ENCODE results near the gene KRTAP5-2.
"Not testable (repeated sequence)": the region's sequence is repeated elsewhere in the genome, so short reads cannot be mapped to it uniquely, and the experiment has no call there.

Gene KRTAP5-2

DNA sequence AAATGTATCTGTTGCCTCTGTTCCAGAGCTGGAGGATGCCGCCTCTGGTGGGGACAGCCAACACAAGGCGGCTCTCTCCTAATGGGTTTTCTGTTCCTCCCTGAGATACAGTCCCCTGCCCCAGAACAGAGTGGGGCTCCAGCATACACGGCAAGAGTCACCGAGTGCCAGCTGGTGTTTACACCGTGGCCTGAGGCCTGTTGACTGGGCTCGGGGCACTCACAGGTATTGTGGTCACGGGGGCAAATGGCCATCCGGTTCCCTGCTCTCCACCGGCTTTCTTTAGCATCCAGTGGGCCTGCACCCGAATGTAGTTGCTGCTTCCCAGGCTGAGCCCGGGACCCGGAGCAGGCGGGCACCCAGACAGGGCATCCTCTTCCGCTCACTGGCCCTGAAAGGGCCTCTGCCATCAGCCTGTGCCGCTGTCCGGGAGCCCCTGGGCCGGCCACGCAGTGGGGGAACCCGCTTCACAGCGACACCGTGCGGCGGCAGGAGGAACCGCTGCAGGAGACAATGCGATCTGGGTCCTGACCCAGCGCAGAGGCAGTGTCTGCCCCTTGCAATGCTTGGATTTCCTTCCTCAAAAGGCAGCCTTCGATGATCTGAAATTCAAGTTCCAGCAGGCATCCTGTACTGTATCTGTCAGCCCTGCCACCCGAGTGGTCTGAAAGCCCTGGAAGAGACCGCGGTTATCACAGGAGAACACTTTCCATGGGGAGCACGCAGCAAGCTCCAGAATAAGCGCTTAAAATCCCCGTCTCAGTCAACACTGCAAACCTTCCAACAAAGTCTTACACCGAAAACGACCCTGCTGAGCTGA is 30.6 kb upstream of the KRTAP5-2 start:
- peak in 2 of 3 donors; percentile 37 to 51 for DNase-seq (ENCODE audit: low read depth in 3 of 3, low spot score in 1 of 3)

GRCh38 chr11:1625541-1625940 is 27.4 kb upstream of the KRTAP5-2 start:
- no peak for DNase-seq (ENCODE audit: low read depth in 3 of 3, low spot score in 1 of 3)

DNA sequence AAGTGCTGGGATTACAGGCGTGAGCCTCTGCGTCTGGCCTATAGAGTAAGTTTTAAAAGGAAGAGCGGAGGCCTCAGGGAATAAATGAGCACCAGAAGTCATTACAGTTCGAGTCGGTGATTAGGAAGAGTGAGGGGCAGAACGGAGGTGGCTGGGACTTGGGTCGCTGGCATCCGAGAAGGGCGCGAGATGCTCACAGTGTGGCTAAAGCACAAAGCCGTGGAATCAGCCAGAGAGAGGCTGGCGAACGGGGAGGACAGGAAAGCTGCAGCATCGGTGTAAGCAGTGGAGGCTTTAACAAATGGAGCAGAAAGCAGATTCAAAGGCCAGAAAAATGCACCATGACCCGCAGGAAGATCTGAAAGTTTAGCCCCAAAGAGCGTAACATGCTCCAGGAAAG is 26.5 kb upstream of the KRTAP5-2 start:
- no peak for DNase-seq (ENCODE audit: low read depth in 3 of 3, low spot score in 1 of 3)

- no peak for DNase-seq (ENCODE audit: low read depth in 3 of 3, low spot score in 1 of 3)
Observed at GRCh38 chr11:1623716-1624115, 25.6 kb upstream of the KRTAP5-2 start.

- DNase-seq (ENCODE audit: low read depth in 3 of 3, low spot score in 1 of 3), result no peak
Observed at GRCh38 chr11:1622086-1622485, 24.0 kb upstream of the KRTAP5-2 start, which contains the start of gene KRTAP5-4. Gene KRTAP5-4, minus strand, starts transcription at chr11:1622138. Its CDS starts 45 bp downstream, at chr11:1622093.

DNA sequence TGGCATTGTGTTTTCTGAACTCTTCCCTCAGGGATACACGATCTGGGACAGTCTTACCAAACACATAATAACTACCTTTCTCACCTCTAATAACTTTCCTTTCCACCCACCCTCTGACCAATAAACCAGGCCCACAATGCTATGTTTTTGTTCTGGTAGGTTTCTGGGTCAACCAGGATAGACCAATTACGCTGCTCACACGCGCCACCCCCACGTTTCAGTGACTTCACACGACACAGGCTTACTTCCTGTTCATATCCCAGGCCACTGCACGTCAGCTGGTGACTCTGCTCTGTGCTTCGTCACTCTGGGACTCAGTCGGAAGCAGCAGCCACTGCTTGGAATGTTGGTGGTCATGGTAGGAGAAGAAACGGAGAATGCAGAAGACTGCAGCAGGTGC is 21.4 kb upstream of the KRTAP5-2 start:
- DNase-seq (ENCODE audit: low read depth in 3 of 3, low spot score in 1 of 3), result no peak

GRCh38 chr11:1618231-1618630 is 20.1 kb upstream of the KRTAP5-2 start:
- DNase-seq (ENCODE audit: low read depth in 3 of 3, low spot score in 1 of 3), result no peak

DNA sequence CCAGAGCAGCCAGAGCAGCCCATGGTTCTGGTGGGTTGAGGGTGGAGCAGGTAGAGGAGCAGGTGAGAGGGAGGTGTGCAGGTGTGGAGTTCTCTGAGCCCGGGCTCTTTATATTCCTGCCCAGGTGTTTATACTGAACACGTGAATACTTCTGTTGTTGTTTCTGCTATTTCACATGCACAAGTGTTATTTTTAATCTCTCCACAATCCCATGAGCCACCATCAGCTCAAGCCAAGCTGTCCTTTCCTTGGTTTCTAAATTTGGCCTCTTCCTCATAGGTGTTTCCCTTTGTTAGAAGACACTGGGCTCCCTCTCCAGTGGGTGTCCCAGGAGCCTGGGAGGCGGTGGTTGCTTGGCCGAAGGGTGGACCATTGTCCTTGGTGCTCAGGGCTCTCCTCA is 10.3 kb upstream of the KRTAP5-2 start, which contains the start of gene KRTAP5-3:
TSS of gene KRTAP5-3 (minus strand) at position 101 of the 400 bp plus-strand sequence. CDS start at position 23, 78 bp downstream.
- DNase-seq (ENCODE audit: low read depth in 3 of 3, low spot score in 1 of 3), result no peak

DNA sequence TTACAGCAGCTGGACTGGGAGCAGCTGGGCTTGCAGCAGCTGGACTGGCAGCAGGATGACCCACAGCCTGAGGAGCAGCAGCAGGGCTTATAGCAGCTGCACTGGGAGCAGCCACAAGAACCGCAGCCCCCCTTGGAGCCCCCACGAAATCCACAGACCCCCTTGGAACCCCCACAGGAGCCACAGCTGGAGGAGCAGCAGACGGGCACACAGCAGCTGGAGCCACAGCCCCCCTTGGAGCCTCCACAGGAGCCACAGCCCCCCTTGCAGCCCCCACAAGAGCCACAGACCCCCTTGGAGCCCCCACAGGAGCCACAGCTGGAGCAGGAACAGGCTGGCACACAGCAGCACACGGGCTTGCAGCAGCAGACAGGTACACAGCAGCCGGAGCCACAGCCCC is 9.8 kb upstream of the KRTAP5-2 start:
- not testable (repeated sequence) for DNase-seq (ENCODE audit: low read depth in 3 of 3, low spot score in 1 of 3)

- DNase-seq (ENCODE audit: low read depth in 3 of 3, low spot score in 1 of 3), result not testable (repeated sequence)
Observed at GRCh38 chr11:1607156-1607845, 9.2 kb upstream of the KRTAP5-2 start.

DNA sequence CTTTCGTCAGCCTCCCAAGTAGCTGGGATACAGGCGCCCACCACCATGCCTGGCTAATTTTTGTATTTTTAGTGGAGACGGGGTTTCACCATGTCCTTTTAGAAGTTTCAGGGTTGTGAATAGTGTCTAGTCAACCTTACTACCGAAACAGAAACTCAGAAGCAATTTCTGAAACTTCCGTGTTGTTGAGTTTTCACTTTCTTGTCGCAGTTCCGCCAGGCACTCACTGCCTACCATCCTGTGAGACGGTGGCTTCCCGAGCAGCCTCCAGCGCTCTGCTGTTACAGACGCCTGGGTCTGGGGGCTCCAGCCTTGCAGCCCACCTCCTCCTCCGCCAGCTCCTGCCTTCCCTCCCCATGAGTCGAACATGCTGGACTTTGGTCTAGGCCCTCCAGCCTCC is 7.8 kb upstream of the KRTAP5-2 start:
- not testable (repeated sequence) for DNase-seq (ENCODE audit: low read depth in 3 of 3, low spot score in 1 of 3)

- DNase-seq (ENCODE audit: low read depth in 3 of 3, low spot score in 1 of 3), result no peak
Observed at GRCh38 chr11:1604711-1605110, 6.6 kb upstream of the KRTAP5-2 start.

GRCh38 chr11:1604181-1604580 is 6.1 kb upstream of the KRTAP5-2 start:
- no peak for DNase-seq (ENCODE audit: low read depth in 3 of 3, low spot score in 1 of 3)

- no peak for DNase-seq (ENCODE audit: low read depth in 3 of 3, low spot score in 1 of 3)
Observed at GRCh38 chr11:1603629-1604028, 5.5 kb upstream of the KRTAP5-2 start.

GRCh38 chr11:1601663-1602062 is 3.6 kb upstream of the KRTAP5-2 start:
- not testable (repeated sequence) for DNase-seq (ENCODE audit: low read depth in 3 of 3, low spot score in 1 of 3)

- DNase-seq (ENCODE audit: low read depth in 3 of 3, low spot score in 1 of 3), result no peak
Observed at GRCh38 chr11:1600626-1601025, 2.5 kb upstream of the KRTAP5-2 start.

DNA sequence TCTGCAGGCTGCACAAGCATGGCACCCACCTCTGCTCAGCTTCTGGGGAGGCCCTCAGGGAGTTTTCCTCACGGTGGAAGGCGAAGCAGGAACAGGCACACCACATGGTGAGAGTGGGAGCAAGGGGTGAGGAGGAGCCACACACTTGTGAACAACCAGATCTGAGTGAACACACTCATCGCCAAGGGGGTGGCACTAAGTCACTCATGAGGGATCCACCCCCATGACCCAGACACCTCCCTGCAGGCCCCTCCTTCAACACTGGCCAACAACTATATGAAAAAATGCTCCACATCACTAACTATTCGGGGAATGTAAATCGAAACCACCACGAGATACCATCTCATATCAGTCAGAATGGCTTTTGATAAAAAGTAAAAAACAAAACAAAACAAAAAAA is 722 bp upstream of the KRTAP5-2 start:
- DNase-seq (ENCODE audit: low read depth in 3 of 3, low spot score in 1 of 3), result no peak

- DNase-seq (ENCODE audit: low read depth in 3 of 3, low spot score in 1 of 3), result not testable (repeated sequence)
Observed at GRCh38 chr11:1598406-1598805, 312 bp upstream of the KRTAP5-2 start.

GRCh38 chr11:1597331-1597993 is 632 bp downstream of the KRTAP5-2 start:
- no peak for DNase-seq (ENCODE audit: low read depth in 3 of 3, low spot score in 1 of 3)

DNA sequence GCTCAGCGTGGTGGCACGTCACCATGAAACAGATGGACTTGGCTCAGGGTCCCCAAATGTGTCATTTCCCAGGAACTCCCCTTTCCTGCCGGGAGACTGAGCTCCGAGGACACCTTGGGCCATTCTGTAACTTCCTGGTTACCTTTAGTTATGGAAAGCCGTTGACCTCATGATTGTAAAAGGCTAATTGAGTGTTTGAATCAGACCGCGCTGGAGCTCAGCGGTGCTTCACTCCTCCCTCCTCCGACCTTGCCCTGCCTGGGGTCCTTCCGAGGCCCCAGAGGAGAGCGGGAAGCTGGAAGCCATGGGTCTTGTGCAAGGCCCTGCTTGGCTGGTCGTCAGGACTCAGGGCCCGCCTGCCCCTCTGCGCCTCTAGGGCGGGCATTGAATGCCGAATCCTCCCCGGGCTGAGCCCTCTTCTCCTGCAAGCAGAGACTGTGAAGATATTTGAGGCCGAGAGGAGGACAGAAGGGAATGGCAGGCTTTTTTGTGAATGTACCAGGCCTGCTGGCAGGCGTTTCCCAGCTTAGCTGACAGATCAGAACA is 1.4 kb downstream of the KRTAP5-2 start:
- not testable (repeated sequence) for DNase-seq (ENCODE audit: low read depth in 3 of 3, low spot score in 1 of 3)

DNA sequence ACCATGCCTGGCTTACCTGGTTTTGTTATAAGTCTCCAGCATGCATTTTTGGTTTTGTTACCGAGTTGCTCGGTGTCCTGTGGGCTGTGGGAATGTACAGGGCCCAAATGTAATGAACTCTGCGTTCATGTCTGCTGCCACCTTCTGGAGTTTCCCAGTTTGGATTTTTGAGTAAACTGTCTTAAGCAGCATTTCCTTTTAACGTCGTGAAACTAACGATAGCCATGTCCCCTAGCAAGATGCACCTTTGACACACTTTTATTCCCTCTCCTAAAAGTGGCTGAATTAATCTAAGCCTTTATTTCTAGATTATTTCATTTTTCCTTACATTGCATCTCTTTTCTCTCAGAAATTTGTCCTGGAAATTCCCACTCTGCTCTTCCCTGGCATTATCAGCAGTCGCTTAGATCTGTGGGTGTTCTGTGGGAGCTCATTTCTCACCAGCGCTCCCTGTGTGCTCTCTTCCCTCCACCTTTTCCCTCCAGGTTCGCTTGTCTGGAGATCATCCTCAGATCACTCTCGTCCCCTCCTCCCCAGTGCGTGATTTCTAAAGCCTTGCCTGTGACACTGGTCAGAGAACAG is 2.0 kb downstream of the KRTAP5-2 start:
- DNase-seq (ENCODE audit: low read depth in 3 of 3, low spot score in 1 of 3), result not testable (repeated sequence)

Measured in stimulated activated CD4-positive, alpha-beta T cell treated with anti-CD3 and anti-CD28 coated beads, TNF-alpha, amount 100 ng/mL, for 1 hour (primary cell).